ENCODE data around the gene TOR1B.

TOR1B gene

DNA sequence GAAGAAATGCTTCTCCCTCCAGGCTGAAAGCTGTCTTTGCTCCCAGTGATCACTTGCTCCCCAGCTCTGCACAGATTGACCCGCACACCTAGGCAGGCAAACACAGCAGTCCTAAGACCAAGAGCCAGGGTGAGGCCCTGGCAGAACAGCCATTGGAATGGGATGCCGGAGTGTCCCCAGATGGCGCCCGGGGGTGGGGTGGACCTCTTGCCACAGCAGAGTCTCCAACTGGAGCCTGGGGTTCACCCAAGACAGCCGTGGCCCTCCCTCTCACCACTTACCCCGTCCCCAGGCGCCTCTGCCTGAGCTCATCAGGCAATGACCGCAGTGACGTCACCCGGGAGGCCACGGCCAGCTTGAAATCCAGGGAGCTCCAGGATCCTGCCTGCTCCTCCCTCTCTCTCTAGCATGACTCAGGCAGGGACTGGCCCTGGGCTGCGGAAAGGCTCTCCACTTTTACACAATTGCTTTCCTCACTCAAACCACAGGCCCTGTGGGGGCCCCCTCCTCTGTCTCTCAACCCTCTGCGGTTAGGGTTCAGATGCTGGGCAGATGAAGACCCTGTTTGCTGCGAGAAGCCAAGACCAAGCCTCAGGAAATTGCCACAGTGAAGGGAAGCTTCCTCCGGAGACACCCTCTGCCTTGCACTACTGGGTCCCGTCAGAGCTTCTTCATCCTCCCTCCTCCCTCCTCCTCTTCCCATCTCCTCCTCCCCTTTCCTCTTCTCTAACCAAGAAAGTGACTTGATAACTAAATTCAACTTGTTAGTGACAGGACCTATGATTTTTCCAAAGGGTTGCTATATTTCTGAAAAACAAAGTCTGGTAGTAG lies 25.8 kb upstream of the TOR1B start:
- peak overlapping the region; percentile 91 for H2AFZ ChIP-seq (ENCODE audit: low read length)
- H3K4me3 ChIP-seq (ENCODE audit: low read length in 2 of 2): peak overlapping the region in 1 of 2 donors; percentile 24
- peaks cover 5 to 7% of the 10 kb centered on the region in 2 donors for H3K4me1 ChIP-seq (ENCODE audit: control insufficient read depth in 2 of 2, insufficient read depth in 1 of 2, low read depth in 1 of 2, low read length in 2 of 2)
- H3K27ac ChIP-seq (replicated peaks; ENCODE audit: low read length): no peak overlapping the region
- H2BK15ac ChIP-seq (ENCODE audit: low read length): peak overlapping the region; percentile 49
- H2AK5ac ChIP-seq (ENCODE audit: low read depth, low read length): peak overlapping the region; percentile 2
- H2BK12ac ChIP-seq (ENCODE audit: low read length): no peak overlapping the region
- no peak overlapping the region for H3K9ac ChIP-seq (ENCODE audit: low read depth, low read length, poor library complexity)
- H3K36me3 ChIP-seq (replicated peaks in 1 of 2; ENCODE audit: control insufficient read depth in 2 of 2, insufficient read depth in 2 of 2, low read length in 2 of 2): no peaks in the 10 kb centered on the region
- H3K4ac ChIP-seq (ENCODE audit: low read length): no peak overlapping the region
- H3K27me3 ChIP-seq (ENCODE audit: control insufficient read depth in 3 of 3, insufficient read depth in 3 of 3, low read depth in 1 of 3, low read length in 3 of 3): no peaks in the 10 kb centered on the region
- peak overlapping the region; percentile 67 for H3K18ac ChIP-seq (ENCODE audit: low read length)
- no CpG with 5 or more reads among the region's 16 CpGs for WGBS, 2 donors (ENCODE audit: extremely low coverage in 2 of 2, insufficient read length in 2 of 2, insufficient replicate concordance in 1 of 2)
- no peaks in the 10 kb centered on the region for H3K79me1 ChIP-seq (ENCODE audit: low read depth, low read length)
- no peak overlapping the region for H3K4me2 ChIP-seq (ENCODE audit: insufficient read depth, low read length, poor library complexity, severe bottlenecking)
- H3K9me3 ChIP-seq (replicated peaks in 1 of 2; ENCODE audit: control insufficient read depth in 2 of 2, insufficient read depth in 1 of 2, low read depth in 1 of 2, low read length in 2 of 2): no peaks in the 10 kb centered on the region
- H2BK120ac ChIP-seq (ENCODE audit: low read depth, low read length): peak overlapping the region; percentile 19
- no peak for DNase-seq (ENCODE audit: low spot score)
- H4K91ac ChIP-seq (ENCODE audit: low read depth, low read length, poor library complexity): no peak overlapping the region
- no peak overlapping the region for H4K8ac ChIP-seq (ENCODE audit: low read depth, low read length)
- no peak overlapping the region for H3K14ac ChIP-seq (ENCODE audit: low read length)
- H2BK5ac ChIP-seq (ENCODE audit: low read length): no peak overlapping the region
- no peak overlapping the region for H3K23ac ChIP-seq (ENCODE audit: low read depth, low read length, poor library complexity)

DNA sequence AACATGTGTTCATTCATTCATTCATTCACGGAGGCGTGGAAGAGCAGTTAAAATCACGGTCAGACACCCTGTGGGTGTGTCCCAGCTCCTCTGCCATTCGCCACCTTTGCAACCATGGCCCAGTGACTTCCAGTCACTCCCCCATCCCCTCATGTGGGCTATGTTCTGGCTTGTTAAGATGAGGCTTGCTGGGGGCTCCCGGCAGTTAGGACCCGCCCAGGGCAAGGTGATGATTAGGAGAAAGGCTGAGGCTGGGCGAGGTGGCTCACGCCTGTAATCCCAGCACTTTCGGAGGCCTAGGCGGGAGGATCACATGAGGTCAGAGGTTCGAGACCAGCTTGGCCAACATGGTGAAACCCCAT lies 25.2 kb upstream of the TOR1B start:
- DNase-seq (ENCODE audit: low spot score): no peak
- Histone ChIP-seq H3K27me3 (ENCODE audit: control insufficient read depth in 3 of 3, insufficient read depth in 3 of 3, low read depth in 1 of 3, low read length in 3 of 3) (no peaks in the 10 kb centered on the region), H2BK120ac (ENCODE audit: low read depth, low read length) (no peak overlapping the region), H4K91ac (ENCODE audit: low read depth, low read length, poor library complexity) (peak overlapping the region; percentile 43), H3K4ac (ENCODE audit: low read length) (no peak overlapping the region), H3K23ac (ENCODE audit: low read depth, low read length, poor library complexity) (no peak overlapping the region), H3K36me3 (replicated peaks in 1 of 2; ENCODE audit: control insufficient read depth in 2 of 2, insufficient read depth in 2 of 2, low read length in 2 of 2) (no peaks in the 10 kb centered on the region), H3K18ac (ENCODE audit: low read length) (no peak overlapping the region), H2BK15ac (ENCODE audit: low read length) (no peak overlapping the region), H3K9me3 (replicated peaks in 1 of 2; ENCODE audit: control insufficient read depth in 2 of 2, insufficient read depth in 1 of 2, low read depth in 1 of 2, low read length in 2 of 2) (no peaks in the 10 kb centered on the region), H3K4me2 (ENCODE audit: insufficient read depth, low read length, poor library complexity, severe bottlenecking) (no peak overlapping the region), H2AFZ (ENCODE audit: low read length) (peak overlapping the region; percentile 91), H4K8ac (ENCODE audit: low read depth, low read length) (no peak overlapping the region), H3K9ac (ENCODE audit: low read depth, low read length, poor library complexity) (no peak overlapping the region), H3K14ac (ENCODE audit: low read length) (no peak overlapping the region), H2AK5ac (ENCODE audit: low read depth, low read length) (no peak overlapping the region), H3K4me1 (ENCODE audit: control insufficient read depth in 2 of 2, insufficient read depth in 1 of 2, low read depth in 1 of 2, low read length in 2 of 2) (peaks cover 5 to 7% of the 10 kb centered on the region in 2 donors), H2BK5ac (ENCODE audit: low read length) (no peak overlapping the region), H3K4me3 (ENCODE audit: low read length in 2 of 2) (no peak overlapping the region), H3K27ac (replicated peaks; ENCODE audit: low read length) (no peak overlapping the region), H2BK12ac (ENCODE audit: low read length) (no peak overlapping the region), H3K79me1 (ENCODE audit: low read depth, low read length) (no peaks in the 10 kb centered on the region)
- WGBS, 2 donors (ENCODE audit: extremely low coverage in 2 of 2, insufficient read length in 2 of 2, insufficient replicate concordance in 1 of 2): no CpG with 5 or more reads among the region's 11 CpGs

DNA sequence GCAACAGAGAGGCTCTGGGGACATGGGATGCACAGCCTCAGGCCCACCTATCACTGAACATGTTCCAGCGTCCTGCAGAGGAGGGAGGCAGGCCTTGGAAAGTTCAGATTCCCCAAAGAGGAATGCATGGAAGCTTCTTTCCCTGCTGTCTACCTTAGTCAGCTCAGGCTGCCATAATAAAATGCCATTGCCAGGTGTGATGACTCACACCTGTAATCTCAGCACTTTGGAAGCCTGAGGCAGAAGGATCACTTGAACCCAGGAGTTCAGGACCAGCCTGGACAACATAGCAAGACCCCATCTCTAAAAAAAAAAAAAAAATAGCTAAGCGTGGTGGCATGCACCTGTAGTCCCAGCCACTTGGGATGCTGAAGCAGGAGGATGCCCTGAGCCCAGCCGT lies 24.5 kb upstream of the TOR1B start:
- H2AK5ac ChIP-seq (ENCODE audit: low read depth, low read length): no peak overlapping the region
- H3K4me3 ChIP-seq (ENCODE audit: low read length in 2 of 2): no peak overlapping the region
- no peak overlapping the region for H3K4me2 ChIP-seq (ENCODE audit: insufficient read depth, low read length, poor library complexity, severe bottlenecking)
- no peak overlapping the region for H3K23ac ChIP-seq (ENCODE audit: low read depth, low read length, poor library complexity)
- no peak overlapping the region for H2BK5ac ChIP-seq (ENCODE audit: low read length)
- H3K79me1 ChIP-seq (ENCODE audit: low read depth, low read length): no peaks in the 10 kb centered on the region
- H2AFZ ChIP-seq (ENCODE audit: low read length): no peak overlapping the region
- H3K36me3 ChIP-seq (replicated peaks in 1 of 2; ENCODE audit: control insufficient read depth in 2 of 2, insufficient read depth in 2 of 2, low read length in 2 of 2): no peaks in the 10 kb centered on the region
- H3K14ac ChIP-seq (ENCODE audit: low read length): no peak overlapping the region
- H3K9ac ChIP-seq (ENCODE audit: low read depth, low read length, poor library complexity): no peak overlapping the region
- H2BK12ac ChIP-seq (ENCODE audit: low read length): no peak overlapping the region
- DNase-seq (ENCODE audit: low spot score): no peak
- no peak overlapping the region for H4K91ac ChIP-seq (ENCODE audit: low read depth, low read length, poor library complexity)
- H3K27ac ChIP-seq (replicated peaks; ENCODE audit: low read length): no peak overlapping the region
- WGBS, 2 donors (ENCODE audit: extremely low coverage in 2 of 2, insufficient read length in 2 of 2, insufficient replicate concordance in 1 of 2): no CpG with 5 or more reads among the region's 3 CpGs
- H3K9me3 ChIP-seq (replicated peaks in 1 of 2; ENCODE audit: control insufficient read depth in 2 of 2, insufficient read depth in 1 of 2, low read depth in 1 of 2, low read length in 2 of 2): no peaks in the 10 kb centered on the region
- no peak overlapping the region for H3K18ac ChIP-seq (ENCODE audit: low read length)
- H3K4me1 ChIP-seq (ENCODE audit: control insufficient read depth in 2 of 2, insufficient read depth in 1 of 2, low read depth in 1 of 2, low read length in 2 of 2): peaks cover 5 to 7% of the 10 kb centered on the region in 2 donors
- no peak overlapping the region for H4K8ac ChIP-seq (ENCODE audit: low read depth, low read length)
- no peak overlapping the region for H2BK120ac ChIP-seq (ENCODE audit: low read depth, low read length)
- H3K27me3 ChIP-seq (ENCODE audit: control insufficient read depth in 3 of 3, insufficient read depth in 3 of 3, low read depth in 1 of 3, low read length in 3 of 3): no peaks in the 10 kb centered on the region
- no peak overlapping the region for H3K4ac ChIP-seq (ENCODE audit: low read length)
- H2BK15ac ChIP-seq (ENCODE audit: low read length): no peak overlapping the region

GRCh38 chr9:129779560-129780190 lies 23.3 kb upstream of the TOR1B start:
- Histone ChIP-seq H2BK15ac (ENCODE audit: low read length) (no peak overlapping the region), H2BK5ac (ENCODE audit: low read length) (no peak overlapping the region), H3K4me2 (ENCODE audit: insufficient read depth, low read length, poor library complexity, severe bottlenecking) (no peak overlapping the region), H3K9me3 (replicated peaks in 1 of 2; ENCODE audit: control insufficient read depth in 2 of 2, insufficient read depth in 1 of 2, low read depth in 1 of 2, low read length in 2 of 2) (no peaks in the 10 kb centered on the region), H3K79me1 (ENCODE audit: low read depth, low read length) (no peaks in the 10 kb centered on the region), H2BK120ac (ENCODE audit: low read depth, low read length) (no peak overlapping the region), H3K4ac (ENCODE audit: low read length) (no peak overlapping the region), H3K36me3 (replicated peaks in 1 of 2; ENCODE audit: control insufficient read depth in 2 of 2, insufficient read depth in 2 of 2, low read length in 2 of 2) (no peaks in the 10 kb centered on the region), H4K8ac (ENCODE audit: low read depth, low read length) (no peak overlapping the region), H3K14ac (ENCODE audit: low read length) (no peak overlapping the region), H3K23ac (ENCODE audit: low read depth, low read length, poor library complexity) (no peak overlapping the region), H2AFZ (ENCODE audit: low read length) (no peak overlapping the region), H3K27me3 (ENCODE audit: control insufficient read depth in 3 of 3, insufficient read depth in 3 of 3, low read depth in 1 of 3, low read length in 3 of 3) (no peaks in the 10 kb centered on the region), H3K9ac (ENCODE audit: low read depth, low read length, poor library complexity) (no peak overlapping the region), H3K4me1 (ENCODE audit: control insufficient read depth in 2 of 2, insufficient read depth in 1 of 2, low read depth in 1 of 2, low read length in 2 of 2) (peaks cover 5 to 7% of the 10 kb centered on the region in 2 donors), H3K27ac (replicated peaks; ENCODE audit: low read length) (no peak overlapping the region), H2BK12ac (ENCODE audit: low read length) (no peak overlapping the region), H4K91ac (ENCODE audit: low read depth, low read length, poor library complexity) (no peak overlapping the region), H3K4me3 (ENCODE audit: low read length in 2 of 2) (no peak overlapping the region), H3K18ac (ENCODE audit: low read length) (no peak overlapping the region), H2AK5ac (ENCODE audit: low read depth, low read length) (no peak overlapping the region)
- no peak for DNase-seq (ENCODE audit: low spot score)
- no CpG with 5 or more reads among the region's 7 CpGs for WGBS, 2 donors (ENCODE audit: extremely low coverage in 2 of 2, insufficient read length in 2 of 2, insufficient replicate concordance in 1 of 2)

Measured in neuronal stem cell (in vitro differentiated cells).